IMR-90 (cell line): Measurements from ENCODE around the gene COPS9. TPM values are rescaled to one million over a fixed set of nuclear protein-coding genes. Genes with fewer than 3 reads are reported as not detected.

Experiments
- ATAC-seq: fragments of 200-7000 bp; cut with Tn5 transposase; 2 replicates; pipeline ENCODE4 v1.9.1; 2020; ENCODE audit warnings: low read depth, mild to moderate bottlenecking, moderate library complexity
- BruUV-seq: library from RNA; stranded (reverse); fragments of 400-500 nt; replicated peaks from 2 replicates; lab custom pipeline; 2021; lab: Mats Ljungman, UMichigan
- CTCF ChIA-PET: fragments of 300-600 bp; formaldehyde crosslinking; extraction: SDS; loops from one replicate; lab custom pipeline; 2021; ENCODE audit warnings: antibody characterized with exemption; lab: Yijun Ruan, JAX
- POLR2A ChIA-PET: fragments of 300-600 bp; sonication (Branson Sonifier 250); formaldehyde crosslinking; loops from one replicate; lab custom pipeline; 2022; ENCODE audit warnings: antibody characterized with exemption; ENCODE audit not compliant: unreplicated experiment; lab: Charles Lee
- DNase-seq: peaks from one replicate; pipeline ENCODE4 v3.0.0; 2013
- H2AFZ ChIP-seq: replicated peaks from 2 replicates; pipeline ENCODE3; 2013; ENCODE audit warnings: low read length, mild to moderate bottlenecking; ENCODE audit not compliant: poor library complexity
- H2AK5ac ChIP-seq: 2 replicates; pipeline ENCODE4 v1.6.1; 2013; ENCODE audit warnings: low read depth, low read length, inconsistent platforms
- H2AK9ac ChIP-seq: replicated peaks from 2 replicates; pipeline ENCODE3; 2013; ENCODE audit warnings: mild to moderate bottlenecking, low read depth, low read length, moderate library complexity; ENCODE audit not compliant: poor library complexity
- H2BK120ac ChIP-seq: 2 replicates; pipeline ENCODE4 v1.6.1; 2013; ENCODE audit warnings: low read depth, low read length, inconsistent platforms
- H2BK15ac ChIP-seq: 3 replicates; pipeline ENCODE4 v1.6.1; 2013; ENCODE audit warnings: low read depth, low read length, inconsistent platforms
- H2BK20ac ChIP-seq: 2 replicates; pipeline ENCODE4 v1.6.1; 2013; ENCODE audit warnings: low read depth, mild to moderate bottlenecking, inconsistent platforms, low read length, moderate library complexity
- H2BK5ac ChIP-seq: 2 replicates; pipeline ENCODE4 v1.6.1; 2013; ENCODE audit warnings: mild to moderate bottlenecking, low read depth, low read length, inconsistent platforms; ENCODE audit not compliant: poor library complexity, severe bottlenecking
- H3K14ac ChIP-seq: replicated peaks from 2 replicates; pipeline ENCODE4 v1.6.1; 2013; ENCODE audit warnings: low read depth, low read length, inconsistent platforms
- H3K18ac ChIP-seq: 2 replicates; pipeline ENCODE4 v1.6.1; 2013; ENCODE audit warnings: low read depth, low read length, control low read depth
- H3K23ac ChIP-seq: 2 replicates; pipeline ENCODE4 v1.6.1; 2013; ENCODE audit warnings: low read depth, low read length, inconsistent platforms
- H3K27ac ChIP-seq: 2 replicates; pipeline ENCODE4 v1.5.1; 2013; ENCODE audit warnings: mild to moderate bottlenecking, control low read depth, low read length; ENCODE audit not compliant: insufficient read depth
- H3K27me3 ChIP-seq: 2 replicates; pipeline ENCODE4 v1.6.1; 2013; ENCODE audit warnings: low read length; ENCODE audit not compliant: control insufficient read depth, insufficient read depth
- H3K36me3 ChIP-seq: 2 replicates; pipeline ENCODE4 v1.6.1; 2013; ENCODE audit warnings: low read length, mixed read lengths; ENCODE audit not compliant: control insufficient read depth, insufficient read depth
- H3K4ac ChIP-seq: 2 replicates; pipeline ENCODE4 v1.6.1; 2013; ENCODE audit warnings: low read depth, low read length, inconsistent platforms
- H3K4me1 ChIP-seq: 2 replicates; pipeline ENCODE4 v1.6.1; 2013; ENCODE audit warnings: low read length, mixed read lengths; ENCODE audit not compliant: control insufficient read depth, insufficient read depth
- H3K4me2 ChIP-seq: 2 replicates; pipeline ENCODE4 v1.6.1; 2013; ENCODE audit warnings: low read depth, mild to moderate bottlenecking, control low read depth, low read length, moderate library complexity
- H3K4me3 ChIP-seq: 2 replicates; pipeline ENCODE4 v1.5.1; 2013; ENCODE audit warnings: low read depth, mild to moderate bottlenecking, control low read depth, low read length, moderate library complexity; ENCODE audit not compliant: insufficient read depth
- H3K56ac ChIP-seq: 2 replicates; pipeline ENCODE4 v1.6.1; 2013; ENCODE audit warnings: low read length, inconsistent platforms; ENCODE audit not compliant: insufficient read depth; ENCODE audit errors: extremely low read depth
- H3K79me1 ChIP-seq, 2 experiments: 2 replicates each; pipeline ENCODE4 v1.6.1; 2013; ENCODE audit warnings: low read length in 2 of 2, inconsistent platforms in 1 of 2, low read depth in 1 of 2
- H3K9ac ChIP-seq: 2 replicates; pipeline ENCODE4 v1.6.1; 2013; ENCODE audit warnings: low read depth, low read length, control low read depth
- H3K9me1 ChIP-seq: 2 replicates; pipeline ENCODE4 v1.6.1; 2013; ENCODE audit warnings: low read length, inconsistent platforms; ENCODE audit not compliant: insufficient read depth
- H3K9me3 ChIP-seq: 2 replicates; pipeline ENCODE4 v1.6.1; 2013; ENCODE audit warnings: low read length; ENCODE audit not compliant: control insufficient read depth, insufficient read depth
- H4K20me1 ChIP-seq: 2 replicates; pipeline ENCODE4 v1.6.1; 2013; ENCODE audit warnings: low read length, inconsistent platforms; ENCODE audit not compliant: insufficient read depth
- H4K5ac ChIP-seq: 2 replicates; pipeline ENCODE4 v1.6.1; 2013; ENCODE audit warnings: mild to moderate bottlenecking, low read depth, low read length, control low read depth
- H4K8ac ChIP-seq, 2 experiments: 2 replicates each; pipeline ENCODE4 v1.6.1; 2013; ENCODE audit warnings: low read depth in 2 of 2, low read length in 2 of 2, control low read depth in 1 of 2, inconsistent platforms in 1 of 2
- H4K91ac ChIP-seq: 2 replicates; pipeline ENCODE4 v1.6.1; 2013; ENCODE audit warnings: low read depth, low read length, inconsistent platforms; ENCODE audit not compliant: insufficient read depth
- CEBPB ChIP-seq: IDR thresholded peaks from 2 replicates; pipeline ENCODE4 v1.6.1; 2012; ENCODE audit warnings: low read depth, low read length, improper control_type of control experiment
- CTCF ChIP-seq: conservative IDR thresholded peaks from 2 replicates; pipeline ENCODE4 v1.5.1; 2012; ENCODE audit warnings: mild to moderate bottlenecking, low read depth, low read length, improper control_type of control experiment
- MXI1 ChIP-seq: IDR thresholded peaks from 2 replicates; pipeline ENCODE4 v1.6.1; 2012; ENCODE audit warnings: low read depth, mild to moderate bottlenecking, low read length, moderate library complexity, borderline replicate concordance
- RCOR1 ChIP-seq: IDR thresholded peaks from 2 replicates; pipeline ENCODE4 v1.6.1; 2012; ENCODE audit warnings: mild to moderate bottlenecking, low read length, improper control_type of control experiment; ENCODE audit not compliant: insufficient replicate concordance
- WGBS, 2 experiments: methylation state at CpG; one replicate each; pipeline versions ENCODE4 v1.1.5 to v1.1.7; 2013; ENCODE audit warnings: missing lambda C conversion rate in 2 of 2; ENCODE audit not compliant: insufficient read length in 1 of 2; ENCODE audit errors: extremely low coverage in 2 of 2; 5-methylcytosine and 5-hydroxymethylcytosine counted together
- dilution Hi-C: fragments of 300-500 bp; cut with HindIII; formaldehyde crosslinking; loops from one replicate; pipeline ENCODE4 v1.14.3; 2018; ENCODE audit warnings: low sequenced_read_pairs; ENCODE audit not compliant: unreplicated experiment
- in situ Hi-C: fragments of 300-500 bp; cut with MboI; formaldehyde crosslinking; loops from 3 replicates; pipeline ENCODE4 v1.14.3; 2019; ENCODE audit warnings: low sequenced_read_pairs, inconsistent platforms, mixed read lengths
- intact Hi-C: fragments of 100-400 bp; cut with micrococcal nuclease; formaldehyde crosslinking; loops from 2 replicates; pipeline ENCODE4 v1.10.0; 2022
- polyA plus RNA-seq, 3 experiments: library from polyadenylated mRNA; depleted of rRNA; stranded (reverse); fragments of >200 nt; gene quantifications; 2 replicates each; pipeline ENCODE4 v1.2.3, GENCODE V29; 2012; ENCODE audit warnings: low replicate concordance in 1 of 3
- total RNA-seq: library from RNA; depleted of rRNA; stranded (reverse); fragments of >200 nt; gene quantifications from 2 replicates; pipeline ENCODE4 v1.2.3, GENCODE V29; 2012

COPS9 gene
- total and polyA plus RNA-seq, 2 of the 4 experiments (the other 2 are of a cell fraction), result 85.9 to 309 TPM

GRCh38 chr2:240170354-240170735 lies 34.2 kb upstream of the COPS9 start:
- POLR2A ChIA-PET, result no interaction called here
- H3K9me1 ChIP-seq, result no peaks in the 10 kb centered on the region
- no peak overlapping the region for H3K23ac ChIP-seq
- no peak overlapping the region for H2AK5ac ChIP-seq
- dilution Hi-C loops, result no loop called here
- H4K5ac ChIP-seq, result no peak overlapping the region
- CTCF ChIA-PET, result interaction anchor here (1.0 to 1.1 kb wide), 3 partner anchors 9 to 74 kb away, joined by 3 read pairs; no protein-coding TSS in a partner anchor
- H3K9ac ChIP-seq, result no peak overlapping the region
- no peak overlapping the region for H3K27ac ChIP-seq
- no peak for TF ChIP-seq CEBPB
- TF ChIP-seq RCOR1, result no peak
- peak; percentile 25; the same call in 1 of the 2 replicates for TF ChIP-seq CTCF
- TF ChIP-seq MXI1, result no peak
- H4K20me1 ChIP-seq, result no peaks in the 10 kb centered on the region
- no peak overlapping the region for H2BK5ac ChIP-seq
- H4K91ac ChIP-seq, result no peak overlapping the region
- no peak overlapping the region for H2BK120ac ChIP-seq
- no peaks in the 10 kb centered on the region for H3K79me1 ChIP-seq
- no peak overlapping the region for H4K8ac ChIP-seq
- intact Hi-C loops, result no loop called here
- peaks cover 53% of the 10 kb centered on the region for H3K27me3 ChIP-seq
- peak overlapping the region; percentile 54 for H2AFZ ChIP-seq
- H3K9me3 ChIP-seq, result peaks cover 4% of the 10 kb centered on the region; the same call in 1 of the 2 replicates
- H3K36me3 ChIP-seq, result no peaks in the 10 kb centered on the region
- H3K4me3 ChIP-seq, result no peak overlapping the region
- no peak overlapping the region for H2BK15ac ChIP-seq
- no TSS peak for BruUV-seq
- peak; percentile 25 for DNase-seq
- no peak overlapping the region for H3K4ac ChIP-seq
- H3K18ac ChIP-seq, result no peak overlapping the region
- peak; percentile 88 for ATAC-seq
- WGBS, 2 experiments, result no CpG with 5 or more reads among the region's 6 CpGs
- H2AK9ac ChIP-seq, result peak overlapping the region; percentile 57
- H3K56ac ChIP-seq, result no peak overlapping the region
- H3K14ac ChIP-seq, result no peak overlapping the region
- peak overlapping the region; percentile 36; the same call in 1 of the 2 replicates for H3K4me2 ChIP-seq
- in situ Hi-C loops, result no loop called here
- H2BK20ac ChIP-seq, result no peak overlapping the region
- H3K4me1 ChIP-seq, result peaks cover 3% of the 10 kb centered on the region; the same call in 1 of the 2 replicates
